ENCODE results near the gene TBC1D4.

DNA sequence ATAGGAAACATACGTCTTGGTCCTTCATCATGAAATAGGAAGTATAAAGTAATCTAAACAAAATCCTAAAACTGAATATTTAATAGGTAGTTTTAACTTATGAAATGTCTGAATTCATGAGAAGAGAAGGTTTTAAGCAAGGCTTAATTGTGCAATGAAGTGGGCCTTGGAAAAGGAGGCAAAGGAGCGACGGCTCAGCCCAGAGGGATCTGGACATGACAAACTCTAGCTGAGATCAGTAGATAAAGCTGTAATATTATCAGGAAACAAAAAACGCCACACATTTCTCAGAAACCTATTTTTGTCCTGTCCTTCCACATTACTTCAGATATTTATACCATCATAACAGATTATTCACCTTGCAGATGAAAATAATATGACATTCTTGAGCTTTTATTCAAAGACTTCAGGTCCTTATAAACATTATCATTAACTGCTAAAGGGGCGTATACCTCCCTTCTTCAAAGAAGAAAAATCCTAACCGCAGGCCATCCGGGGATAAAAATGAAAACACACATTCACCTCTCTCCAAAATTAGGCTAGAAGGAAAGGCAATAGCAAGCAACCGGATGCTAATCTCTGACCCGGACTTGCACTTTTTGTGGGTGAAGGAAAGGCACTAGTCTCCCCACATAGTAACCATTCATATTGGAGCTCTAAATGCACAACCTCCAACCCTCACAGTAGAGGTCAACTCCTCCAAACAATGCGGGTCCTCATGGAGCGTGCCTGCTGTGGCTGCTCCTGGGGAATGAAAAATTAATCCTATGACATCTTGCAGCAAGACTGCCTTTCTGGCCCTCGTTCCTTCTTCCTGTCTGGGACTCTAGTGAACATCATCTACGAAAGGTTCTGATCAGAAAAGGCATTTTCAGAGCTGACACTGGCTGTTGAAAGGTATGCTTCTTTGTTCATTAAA lies 108.8 kb downstream of the TBC1D4 start:
- TF ChIP-seq POLR2A (IDR thresholded peaks at IDR 0.05) = no peak
- TF ChIP-seq, protein P1, sequence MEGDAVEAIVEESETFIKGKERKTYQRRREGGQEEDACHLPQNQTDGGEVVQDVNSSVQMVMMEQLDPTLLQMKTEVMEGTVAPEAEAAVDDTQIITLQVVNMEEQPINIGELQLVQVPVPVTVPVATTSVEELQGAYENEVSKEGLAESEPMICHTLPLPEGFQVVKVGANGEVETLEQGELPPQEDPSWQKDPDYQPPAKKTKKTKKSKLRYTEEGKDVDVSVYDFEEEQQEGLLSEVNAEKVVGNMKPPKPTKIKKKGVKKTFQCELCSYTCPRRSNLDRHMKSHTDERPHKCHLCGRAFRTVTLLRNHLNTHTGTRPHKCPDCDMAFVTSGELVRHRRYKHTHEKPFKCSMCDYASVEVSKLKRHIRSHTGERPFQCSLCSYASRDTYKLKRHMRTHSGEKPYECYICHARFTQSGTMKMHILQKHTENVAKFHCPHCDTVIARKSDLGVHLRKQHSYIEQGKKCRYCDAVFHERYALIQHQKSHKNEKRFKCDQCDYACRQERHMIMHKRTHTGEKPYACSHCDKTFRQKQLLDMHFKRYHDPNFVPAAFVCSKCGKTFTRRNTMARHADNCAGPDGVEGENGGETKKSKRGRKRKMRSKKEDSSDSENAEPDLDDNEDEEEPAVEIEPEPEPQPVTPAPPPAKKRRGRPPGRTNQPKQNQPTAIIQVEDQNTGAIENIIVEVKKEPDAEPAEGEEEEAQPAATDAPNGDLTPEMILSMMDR (IDR thresholded peaks at IDR 0.05) = no peak
- TF ChIP-seq POLR2AphosphoS5 (IDR thresholded peaks at IDR 0.05) = no peak
- no peak for TF ChIP-seq EP300 (IDR thresholded peaks at IDR 0.05; ENCODE audit: low read depth)
